GM19099 (cell line): Measurements from ENCODE around the gene CIDEB.

ENCODE experiments used
- POLR2A ChIP-seq: IDR thresholded peaks from 3 replicates; pipeline ENCODE4 v1.6.1; 2011; ENCODE audit warnings: low read depth; ENCODE audit not compliant: insufficient read length; ENCODE audit errors: extremely low read depth

Gene CIDEB

GRCh38 chr14:24289649-24290280 is 18.0 kb downstream of the CIDEB start:
- no peak for TF ChIP-seq POLR2A

GRCh38 chr14:24286996-24287395 is 20.8 kb downstream of the CIDEB start:
- no peak for TF ChIP-seq POLR2A

GRCh38 chr14:24285351-24285750 is 22.4 kb downstream of the CIDEB start:
- no peak for TF ChIP-seq POLR2A

GRCh38 chr14:24284501-24285035 is 23.2 kb downstream of the CIDEB start:
- no peak for TF ChIP-seq POLR2A

GRCh38 chr14:24283796-24284460 is 23.8 kb downstream of the CIDEB start:
- no peak for TF ChIP-seq POLR2A

GRCh38 chr14:24282736-24283135 is 25.0 kb downstream of the CIDEB start:
- no peak for TF ChIP-seq POLR2A

GRCh38 chr14:24281636-24282035 is 26.1 kb downstream of the CIDEB start:
- TF ChIP-seq POLR2A: no peak

- TF ChIP-seq POLR2A: no peak
Observed at GRCh38 chr14:24280797-24281460, 26.8 kb downstream of the CIDEB start.

- TF ChIP-seq POLR2A: no peak
Observed at GRCh38 chr14:24279301-24280186, 28.2 kb downstream of the CIDEB start.

- no peak for TF ChIP-seq POLR2A
Observed at GRCh38 chr14:24278424-24278823, 29.4 kb downstream of the CIDEB start.

- no peak for TF ChIP-seq POLR2A
Observed at GRCh38 chr14:24277606-24278321, 30.0 kb downstream of the CIDEB start.

GRCh38 chr14:24277071-24277470 is 30.7 kb downstream of the CIDEB start:
- no peak for TF ChIP-seq POLR2A

- peak; percentile 17 for TF ChIP-seq POLR2A
Observed at GRCh38 chr14:24274101-24274543, 33.7 kb downstream of the CIDEB start.

- TF ChIP-seq POLR2A: no peak
Observed at GRCh38 chr14:24273422-24273998, 34.3 kb downstream of the CIDEB start.
